Nephron (organoid): ENCODE measurements around the gene IAH1.

Experiments used
- H3K27ac Mint-ChIP-seq, 3 experiments: 2 replicates each; pipeline ENCODE4 v1.8.0; 2020; ENCODE audit warnings: mixed read lengths in 3 of 3, mild to moderate bottlenecking in 2 of 3, moderate library complexity in 1 of 3
- H3K27me3 Mint-ChIP-seq: 2 replicates; pipeline ENCODE4 v1.8.0; 2021; ENCODE audit warnings: low read depth, mild to moderate bottlenecking, moderate library complexity, mixed read lengths
- H3K36me3 Mint-ChIP-seq: 2 replicates; pipeline ENCODE4 v1.8.0; 2020; ENCODE audit warnings: low read depth, mixed read lengths
- H3K4me1 Mint-ChIP-seq: 2 replicates; pipeline ENCODE4 v1.8.0; 2020; ENCODE audit warnings: mixed read lengths
- H3K4me3 Mint-ChIP-seq, 3 experiments: 2 replicates each; pipeline ENCODE4 v1.8.0; 2020; ENCODE audit warnings: mild to moderate bottlenecking in 3 of 3, mixed read lengths in 3 of 3, moderate library complexity in 2 of 3
- H3K9me3 Mint-ChIP-seq: 2 replicates; pipeline ENCODE4 v1.8.0; 2020; ENCODE audit warnings: mixed read lengths
- TF ChIP-seq, protein P1 (sequence below), 3 experiments: fragments of 200-600 bp; sonication (generic); IDR thresholded peaks; one replicate each; pipeline ENCODE4 v1.5.0; 2021; ENCODE audit warnings: antibody characterized with exemption in 3 of 3; ENCODE audit not compliant: unreplicated experiment in 3 of 3

The IAH1 gene, protein sequence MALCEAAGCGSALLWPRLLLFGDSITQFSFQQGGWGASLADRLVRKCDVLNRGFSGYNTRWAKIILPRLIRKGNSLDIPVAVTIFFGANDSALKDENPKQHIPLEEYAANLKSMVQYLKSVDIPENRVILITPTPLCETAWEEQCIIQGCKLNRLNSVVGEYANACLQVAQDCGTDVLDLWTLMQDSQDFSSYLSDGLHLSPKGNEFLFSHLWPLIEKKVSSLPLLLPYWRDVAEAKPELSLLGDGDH

DNA sequence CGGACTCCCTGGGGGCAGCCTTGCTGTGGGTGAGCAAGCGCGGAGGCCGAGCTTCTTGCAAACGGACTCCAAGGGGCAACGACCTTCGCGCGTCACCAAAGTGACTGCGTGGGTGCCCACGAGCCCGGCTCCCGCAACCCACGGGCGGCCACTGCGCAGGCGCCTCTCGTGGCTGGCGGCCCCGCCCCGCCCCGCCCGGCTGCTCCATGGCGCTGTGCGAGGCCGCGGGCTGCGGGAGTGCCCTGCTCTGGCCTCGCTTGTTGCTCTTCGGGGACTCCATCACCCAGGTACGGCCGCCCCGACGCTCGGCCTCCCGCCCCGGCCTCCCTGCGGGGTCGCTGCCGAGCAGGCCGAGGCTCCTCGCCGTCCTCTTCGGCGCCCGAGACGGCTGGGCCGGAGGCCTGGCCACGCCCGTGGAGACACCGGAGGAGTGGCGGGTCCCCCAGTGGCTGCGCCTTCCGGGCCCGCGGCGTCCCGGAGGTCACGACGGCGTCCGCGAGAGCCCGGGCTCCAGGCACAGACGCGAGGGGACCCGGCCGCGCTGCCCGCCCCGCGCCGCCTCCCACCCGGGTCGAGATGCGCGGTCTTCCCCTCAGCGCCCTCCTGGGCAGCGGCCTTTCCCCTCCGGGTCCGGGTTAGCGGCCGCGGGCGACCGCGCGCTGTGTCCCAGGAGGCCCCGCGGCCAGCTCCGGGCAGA lies at the start of gene IAH1:
Gene IAH1, plus strand, starts transcription at position 191 of the 697 bp plus-strand sequence. Its CDS starts 16 bp downstream, at position 207.
- peaks cover 51% of the 10 kb centered on the region for H3K36me3 Mint-ChIP-seq
- H3K4me1 Mint-ChIP-seq, result peaks cover 18% of the 10 kb centered on the region

DNA sequence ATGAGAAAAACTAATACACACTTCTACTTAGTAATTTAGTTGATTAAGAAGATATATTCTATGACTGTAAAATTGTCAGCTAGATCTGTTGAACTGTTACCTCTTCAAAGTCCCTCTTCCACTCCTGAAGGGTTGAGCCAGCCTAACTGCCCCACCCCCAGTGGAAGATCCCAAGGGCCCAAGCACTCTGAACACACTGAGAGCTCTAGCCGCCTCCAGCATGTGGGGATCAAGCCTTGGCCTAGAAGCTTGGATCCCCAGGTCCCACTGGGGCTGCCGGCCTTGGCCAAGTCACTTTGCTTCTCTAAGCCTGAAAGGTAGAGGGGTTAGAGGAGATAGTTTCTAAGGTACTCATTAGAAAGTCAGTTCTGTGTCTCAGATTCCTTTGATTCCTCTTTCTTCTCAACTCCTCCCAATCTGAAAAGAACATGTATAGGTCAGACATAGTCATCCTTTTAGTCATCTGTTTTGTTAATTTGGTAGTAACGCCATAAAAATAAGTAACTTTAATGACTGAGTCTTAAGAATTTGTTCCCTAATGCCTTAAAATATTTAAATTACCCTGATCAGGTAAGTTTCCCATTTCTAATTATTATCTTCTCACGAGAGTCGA lies 45.3 kb upstream of the IAH1 start:
- Mint-ChIP-seq H3K27ac (no peak overlapping the region), H3K36me3 (peaks cover 35% of the 10 kb centered on the region), H3K4me3 (no peak overlapping the region), H3K4me1 (no peaks in the 10 kb centered on the region), H3K27me3 (no peaks in the 10 kb centered on the region), H3K9me3 (no peaks in the 10 kb centered on the region)
- TF ChIP-seq, protein P1, sequence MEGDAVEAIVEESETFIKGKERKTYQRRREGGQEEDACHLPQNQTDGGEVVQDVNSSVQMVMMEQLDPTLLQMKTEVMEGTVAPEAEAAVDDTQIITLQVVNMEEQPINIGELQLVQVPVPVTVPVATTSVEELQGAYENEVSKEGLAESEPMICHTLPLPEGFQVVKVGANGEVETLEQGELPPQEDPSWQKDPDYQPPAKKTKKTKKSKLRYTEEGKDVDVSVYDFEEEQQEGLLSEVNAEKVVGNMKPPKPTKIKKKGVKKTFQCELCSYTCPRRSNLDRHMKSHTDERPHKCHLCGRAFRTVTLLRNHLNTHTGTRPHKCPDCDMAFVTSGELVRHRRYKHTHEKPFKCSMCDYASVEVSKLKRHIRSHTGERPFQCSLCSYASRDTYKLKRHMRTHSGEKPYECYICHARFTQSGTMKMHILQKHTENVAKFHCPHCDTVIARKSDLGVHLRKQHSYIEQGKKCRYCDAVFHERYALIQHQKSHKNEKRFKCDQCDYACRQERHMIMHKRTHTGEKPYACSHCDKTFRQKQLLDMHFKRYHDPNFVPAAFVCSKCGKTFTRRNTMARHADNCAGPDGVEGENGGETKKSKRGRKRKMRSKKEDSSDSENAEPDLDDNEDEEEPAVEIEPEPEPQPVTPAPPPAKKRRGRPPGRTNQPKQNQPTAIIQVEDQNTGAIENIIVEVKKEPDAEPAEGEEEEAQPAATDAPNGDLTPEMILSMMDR (IDR thresholded peaks at IDR 0.05; ENCODE audit: unreplicated experiment in 3 of 3), result no peak

More for the DNA sequence above, at the start of gene IAH1:
- Mint-ChIP-seq H3K27ac (peak within 1 kb of the TSS; percentile 45 to 80 (median 72)), H3K9me3 (no peaks in the 10 kb centered on the region), H3K4me3 (peak within 1 kb of the TSS; percentile 78 to 92 (median 87)), H3K27me3 (no peaks in the 10 kb centered on the region)
- TF ChIP-seq, protein P1 (IDR thresholded peaks at IDR 0.05; ENCODE audit: unreplicated experiment in 3 of 3), result no peak

DNA sequence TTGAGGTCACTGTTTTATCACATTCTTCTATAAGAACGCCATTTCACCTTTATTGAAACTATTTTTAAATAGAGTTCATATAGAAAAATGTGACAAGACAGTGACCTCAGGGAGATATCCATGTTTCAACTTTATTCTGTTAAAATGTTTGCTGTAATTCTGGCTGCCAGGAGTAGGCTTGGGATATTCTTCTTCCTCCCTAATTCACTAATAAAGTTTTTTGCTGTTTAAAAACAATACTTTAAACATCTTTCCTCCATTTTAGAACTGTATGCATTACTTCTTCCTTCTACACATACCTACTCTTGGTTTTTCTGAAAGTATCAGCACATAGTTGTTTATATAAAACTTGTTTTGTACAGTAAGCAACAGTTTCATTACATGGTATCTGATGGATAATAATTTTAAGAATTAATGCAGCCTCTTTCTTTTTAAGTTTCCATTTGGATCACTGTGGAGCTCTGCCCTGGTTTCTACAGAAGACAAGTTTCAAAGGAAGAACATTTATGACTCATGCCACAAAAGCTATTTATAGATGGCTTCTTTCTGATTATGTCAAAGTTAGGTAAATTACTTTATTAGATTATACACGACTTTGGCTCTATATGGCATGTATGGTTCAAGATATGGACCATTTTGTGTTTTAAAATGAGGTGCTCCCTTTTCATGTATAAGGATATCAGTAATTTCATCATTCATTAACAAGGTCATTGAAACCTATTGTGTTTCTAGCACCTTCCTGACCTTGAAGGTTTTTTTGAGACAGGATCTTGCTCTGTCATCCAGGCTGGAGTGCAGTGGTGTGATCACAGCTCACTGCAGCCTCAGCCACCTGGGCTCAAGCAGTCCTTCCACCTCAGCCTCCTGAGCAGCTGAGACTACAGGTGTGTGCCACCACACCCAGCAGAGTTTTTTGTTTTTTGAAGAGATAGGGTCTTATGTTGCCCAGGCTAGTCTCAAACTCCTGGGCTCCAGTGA lies 43.7 kb upstream of the IAH1 start:
- TF ChIP-seq, protein P1 (IDR thresholded peaks at IDR 0.05; ENCODE audit: unreplicated experiment in 3 of 3), result no peak

DNA sequence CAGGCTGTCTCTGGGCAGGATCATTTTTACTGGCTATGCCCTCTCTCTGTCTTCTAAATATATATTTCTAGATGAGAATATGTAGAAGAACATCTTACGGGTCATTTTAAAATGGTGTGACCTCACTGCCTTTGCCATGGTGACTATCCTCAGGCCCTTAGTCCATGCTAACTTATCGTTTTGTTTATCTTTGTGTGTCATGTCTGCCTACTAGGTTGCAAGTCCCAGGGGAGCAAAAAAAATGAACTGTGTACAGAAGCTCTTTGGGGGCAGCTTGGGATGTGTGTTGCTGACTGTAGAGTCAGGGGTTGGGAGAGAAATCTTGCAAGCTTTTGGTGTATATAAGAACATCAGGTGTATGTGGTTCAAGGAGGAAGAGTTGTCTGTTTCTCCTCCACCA lies 39.9 kb upstream of the IAH1 start:
- no peak overlapping the region for H3K27ac Mint-ChIP-seq
- no peak overlapping the region for H3K4me3 Mint-ChIP-seq
- no peaks in the 10 kb centered on the region for H3K4me1 Mint-ChIP-seq
- no peaks in the 10 kb centered on the region for H3K9me3 Mint-ChIP-seq
- no peaks in the 10 kb centered on the region for H3K27me3 Mint-ChIP-seq
- TF ChIP-seq, protein P1 (IDR thresholded peaks at IDR 0.05; ENCODE audit: unreplicated experiment in 3 of 3), result no peak
- H3K36me3 Mint-ChIP-seq, result peaks cover 73% of the 10 kb centered on the region

More for the DNA sequence above, 43.7 kb upstream of the IAH1 start:
- peaks cover 45% of the 10 kb centered on the region for H3K36me3 Mint-ChIP-seq
- H3K4me1 Mint-ChIP-seq, result no peaks in the 10 kb centered on the region
- no peaks in the 10 kb centered on the region for H3K27me3 Mint-ChIP-seq
- no peak overlapping the region for H3K4me3 Mint-ChIP-seq
- H3K27ac Mint-ChIP-seq, result no peak overlapping the region
- no peaks in the 10 kb centered on the region for H3K9me3 Mint-ChIP-seq

DNA sequence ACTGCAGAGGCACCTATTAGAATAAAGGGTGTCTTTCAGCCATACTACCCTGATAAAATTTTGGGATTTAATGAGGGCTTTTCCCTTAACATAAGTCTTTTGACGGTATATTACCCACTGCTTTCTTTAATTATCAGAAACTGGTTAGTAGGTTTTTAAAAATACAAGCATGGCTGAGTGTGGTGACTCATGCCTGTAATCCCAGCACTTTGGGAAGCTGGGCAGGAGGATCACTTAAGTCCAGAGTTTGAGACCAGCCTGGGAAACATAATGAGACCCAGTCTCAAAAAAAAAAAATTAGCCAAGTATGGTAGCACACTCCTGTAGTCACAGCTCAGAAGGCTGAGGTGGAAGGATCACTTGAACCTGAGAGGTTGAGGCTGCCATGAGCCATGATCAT lies 34.8 kb upstream of the IAH1 start:
- TF ChIP-seq, protein P1 (IDR thresholded peaks at IDR 0.05; ENCODE audit: unreplicated experiment in 3 of 3), result no peak
- Mint-ChIP-seq H3K27ac (no peak overlapping the region), H3K4me3 (no peak overlapping the region), H3K27me3 (no peaks in the 10 kb centered on the region), H3K4me1 (peaks cover 8% of the 10 kb centered on the region), H3K9me3 (no peaks in the 10 kb centered on the region), H3K36me3 (peaks cover 64% of the 10 kb centered on the region)
